Thyroid gland (tissue), 4 donors: ENCODE measurements around the gene AIP. TPM values are rescaled to one million over a fixed set of nuclear protein-coding genes. Genes with fewer than 3 reads are reported as not detected.

Experiments
- DNase-seq, 2 donors: peaks; one replicate each; pipeline ENCODE4 v3.0.0-alpha.2; 2019
- H3K27ac ChIP-seq, 3 donors: fragments of 200-600 bp; sonication (generic); 1 replicate in 2 of 3; 2 replicates in 1 of 3; pipeline ENCODE4 v1.5.1; 2016 to 2019; ENCODE audit warnings: mild to moderate bottlenecking in 1 of 3, moderate library complexity in 1 of 3
- H3K27me3 ChIP-seq: fragments of 200-600 bp; sonication (generic); one replicate; pipeline ENCODE4 v1.5.1; 2019
- H3K36me3 ChIP-seq, 2 donors: fragments of 200-600 bp; sonication (generic); one replicate each; pipeline ENCODE4 v1.5.1; 2016 to 2019
- H3K4me1 ChIP-seq, 2 donors: fragments of 200-600 bp; sonication (generic); one replicate each; pipeline ENCODE4 v1.5.1; 2017 to 2019
- H3K4me3 ChIP-seq, 3 donors: fragments of 200-600 bp; sonication (generic); replicated peaks in 1 of 3; 1 replicate in 2 of 3; 2 replicates in 1 of 3; pipeline ENCODE4 v1.5.1; 2016; ENCODE audit warnings: mild to moderate bottlenecking in 1 of 3
- H3K9me3 ChIP-seq: fragments of 200-600 bp; sonication (generic); one replicate; pipeline ENCODE4 v1.5.1; 2017
- POLR2A ChIP-seq, 2 donors: fragments of 450-650 bp; IDR thresholded peaks; one replicate each; pipeline ENCODE4 v1.6.1; 2017; ENCODE audit warnings: antibody characterized with exemption in 2 of 2, mild to moderate bottlenecking in 2 of 2, moderate library complexity in 1 of 2
- WGBS, 2 donors: methylation state at CpG; one replicate each; pipeline ENCODE4 v1.1.5; 2017; 5-methylcytosine and 5-hydroxymethylcytosine counted together
- intact Hi-C: fragments of 100-400 bp; cut with DNase I; formaldehyde crosslinking; loops from one replicate; pipeline ENCODE4 v1.15.1; 2023
- total RNA-seq, 4 donors: library from RNA; depleted of rRNA; stranded (reverse); fragments of >200 nt; gene quantifications; one replicate each; pipeline ENCODE4 v1.2.3, GENCODE V29; 2016
- TF ChIP-seq, protein P1 (sequence below), 6 experiments: fragments of 200-600 bp in 3 of 6; fragments of 450-650 bp in 3 of 6; sonication (generic) in 3 of 6; IDR thresholded peaks; one replicate each; pipeline ENCODE4 v1.5.1; 2016 to 2019; ENCODE audit warnings: antibody characterized with exemption in 6 of 6, mild to moderate bottlenecking in 2 of 6, inconsistent platforms in 1 of 6, moderate library complexity in 1 of 6

Gene AIP
- total RNA-seq, 4 donors from 2014 or later = 58.2 to 100 (median 83.2) TPM

DNA sequence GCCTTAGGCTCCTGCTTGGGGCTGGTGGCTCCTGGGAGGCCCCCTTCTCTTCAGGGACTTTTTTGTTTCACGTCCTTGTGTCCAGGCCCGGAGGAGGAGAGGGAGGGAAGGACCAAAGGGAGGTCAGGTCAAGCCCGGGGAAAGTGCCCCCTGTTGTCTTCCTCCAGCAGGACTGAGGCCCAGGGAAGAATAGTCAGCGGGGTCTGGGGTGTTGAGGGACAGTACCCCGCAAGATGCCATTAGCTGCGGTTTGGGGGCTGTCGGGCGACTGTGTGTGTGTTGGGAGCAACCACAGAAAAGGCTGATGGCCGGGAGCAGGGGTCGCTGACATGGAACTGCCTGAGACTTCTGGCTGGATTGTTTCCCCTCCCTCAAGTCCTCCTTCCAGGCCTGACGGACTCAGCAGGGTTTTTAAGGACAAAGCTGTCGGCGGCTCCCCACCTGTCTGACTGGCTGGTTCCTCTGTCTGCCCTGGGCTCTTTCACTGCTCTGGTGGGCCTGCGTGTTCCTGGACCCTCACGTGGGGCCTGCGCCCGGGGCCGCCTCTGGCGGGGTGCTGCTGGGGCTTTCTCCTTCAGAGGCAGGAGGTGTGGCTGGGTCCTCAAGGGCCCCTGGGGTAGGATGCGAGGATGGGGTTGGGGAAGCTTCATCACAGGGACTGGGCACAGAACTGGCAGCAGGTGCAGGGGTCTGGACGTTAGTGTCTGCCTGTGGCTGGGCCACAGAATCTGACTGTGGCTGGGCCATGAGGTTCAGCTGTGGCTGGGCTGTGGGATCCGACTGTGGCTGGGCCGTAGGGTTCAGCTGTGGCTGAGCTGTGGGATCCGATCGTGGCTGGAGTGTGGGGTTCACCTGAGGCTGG, 31.8 kb upstream of the AIP start:
- no peaks in the 10 kb centered on the region for H3K27me3 ChIP-seq
- 83% methylated on average over 19 to 24 of the region's 25 CpGs for WGBS, 2 donors
- intact Hi-C loops = no loop called here
- H3K9me3 ChIP-seq = no peaks in the 10 kb centered on the region
- no peak overlapping the region for H3K4me3 ChIP-seq
- no peaks in the 10 kb centered on the region for H3K4me1 ChIP-seq
- no peak overlapping the region for H3K27ac ChIP-seq
- H3K36me3 ChIP-seq = no peaks in the 10 kb centered on the region
- DNase-seq = no peak
- TF ChIP-seq, protein P1, sequence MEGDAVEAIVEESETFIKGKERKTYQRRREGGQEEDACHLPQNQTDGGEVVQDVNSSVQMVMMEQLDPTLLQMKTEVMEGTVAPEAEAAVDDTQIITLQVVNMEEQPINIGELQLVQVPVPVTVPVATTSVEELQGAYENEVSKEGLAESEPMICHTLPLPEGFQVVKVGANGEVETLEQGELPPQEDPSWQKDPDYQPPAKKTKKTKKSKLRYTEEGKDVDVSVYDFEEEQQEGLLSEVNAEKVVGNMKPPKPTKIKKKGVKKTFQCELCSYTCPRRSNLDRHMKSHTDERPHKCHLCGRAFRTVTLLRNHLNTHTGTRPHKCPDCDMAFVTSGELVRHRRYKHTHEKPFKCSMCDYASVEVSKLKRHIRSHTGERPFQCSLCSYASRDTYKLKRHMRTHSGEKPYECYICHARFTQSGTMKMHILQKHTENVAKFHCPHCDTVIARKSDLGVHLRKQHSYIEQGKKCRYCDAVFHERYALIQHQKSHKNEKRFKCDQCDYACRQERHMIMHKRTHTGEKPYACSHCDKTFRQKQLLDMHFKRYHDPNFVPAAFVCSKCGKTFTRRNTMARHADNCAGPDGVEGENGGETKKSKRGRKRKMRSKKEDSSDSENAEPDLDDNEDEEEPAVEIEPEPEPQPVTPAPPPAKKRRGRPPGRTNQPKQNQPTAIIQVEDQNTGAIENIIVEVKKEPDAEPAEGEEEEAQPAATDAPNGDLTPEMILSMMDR (IDR thresholded peaks at IDR 0.05) = no peak
- TF ChIP-seq POLR2A (IDR thresholded peaks at IDR 0.05) = no peak

DNA sequence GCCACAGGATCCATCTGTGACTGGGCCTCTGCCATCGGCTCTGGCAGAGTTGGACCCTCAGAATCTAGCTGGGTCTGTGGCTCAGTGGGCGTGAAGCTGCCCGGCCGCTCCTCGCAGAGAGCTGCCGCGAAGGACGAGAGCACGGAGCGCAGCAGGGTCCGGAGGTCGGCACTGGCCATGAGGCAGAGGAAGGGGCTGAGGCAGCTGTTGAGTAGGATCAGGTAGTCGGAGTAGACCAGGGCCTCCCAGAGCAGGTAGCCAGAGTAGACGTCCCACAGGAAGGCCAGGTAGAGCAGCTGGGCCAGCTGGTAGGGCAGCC, 31.2 kb upstream of the AIP start:
- 93 to 95% methylated on average over 14 of the region's 14 CpGs for WGBS, 2 donors
- intact Hi-C loops = no loop called here
- no peaks in the 10 kb centered on the region for H3K9me3 ChIP-seq
- DNase-seq = no peak
- H3K4me3 ChIP-seq = no peak overlapping the region
- H3K4me1 ChIP-seq = no peaks in the 10 kb centered on the region
- no peak for TF ChIP-seq POLR2A (IDR thresholded peaks at IDR 0.05)
- TF ChIP-seq, protein P1 (IDR thresholded peaks at IDR 0.05) = no peak
- no peaks in the 10 kb centered on the region for H3K27me3 ChIP-seq
- H3K27ac ChIP-seq = peak overlapping the region in 1 of 3 donors; percentile 36
- no peaks in the 10 kb centered on the region for H3K36me3 ChIP-seq

DNA sequence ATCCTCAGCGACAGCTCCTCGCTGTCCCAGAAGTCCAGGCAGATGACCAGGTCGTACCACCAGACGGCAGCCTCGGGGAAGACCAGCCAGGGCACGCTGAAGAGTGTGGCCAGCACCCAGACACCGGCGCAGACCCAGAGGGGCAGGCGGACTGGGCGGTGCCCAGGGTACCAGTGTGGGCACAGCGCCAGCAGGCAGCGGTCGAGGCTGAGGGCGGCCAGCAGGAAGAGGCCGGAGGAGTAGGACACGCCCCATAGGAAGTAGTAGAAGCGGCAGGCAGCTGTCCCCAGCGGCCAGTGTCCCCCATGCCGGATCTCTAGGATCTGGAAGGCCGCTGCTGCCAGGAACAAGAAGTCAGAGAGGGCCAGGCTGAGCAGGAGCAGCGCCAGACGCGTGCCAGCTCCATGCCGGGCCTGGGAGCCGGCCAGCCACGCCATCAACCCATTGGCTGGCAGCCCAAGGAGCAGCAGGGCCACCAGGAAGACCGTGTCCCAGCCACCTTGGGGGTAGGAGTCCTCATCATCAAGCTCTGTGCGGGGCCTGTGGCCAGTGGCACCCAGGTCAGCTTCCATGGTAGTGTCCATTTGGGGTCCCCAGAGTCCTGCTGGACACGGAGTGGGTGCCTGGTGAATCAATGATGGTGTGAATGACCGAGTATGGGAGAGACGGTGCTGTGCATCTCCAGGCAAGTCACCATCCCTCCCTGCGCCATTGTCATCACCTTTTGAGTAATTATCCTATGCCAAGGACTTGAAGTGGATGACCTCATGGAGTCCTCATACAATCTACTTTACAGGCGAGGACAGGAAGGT, 30.5 kb upstream of the AIP start, which contains the start of gene GPR152:
GPR152 (minus strand) TSS at position 589 of the 812 bp plus-strand sequence; CDS start at position 584, 5 bp downstream.
- DNase-seq = no peak
- peak within 1 kb of the TSS in 1 of 3 donors; percentile 36 for H3K27ac ChIP-seq
- H3K9me3 ChIP-seq = no peaks in the 10 kb centered on the region
- intact Hi-C loops = no loop called here
- TF ChIP-seq POLR2A (IDR thresholded peaks at IDR 0.05) = no peak
- TF ChIP-seq, protein P1 (IDR thresholded peaks at IDR 0.05) = no peak
- H3K4me1 ChIP-seq = no peaks in the 10 kb centered on the region
- no peaks in the 10 kb centered on the region for H3K27me3 ChIP-seq
- WGBS, 2 donors = 85 to 88% methylated on average over 12 to 14 of the region's 33 CpGs
- no peak within 1 kb of the TSS for H3K4me3 ChIP-seq
- no peaks in the 10 kb centered on the region for H3K36me3 ChIP-seq

DNA sequence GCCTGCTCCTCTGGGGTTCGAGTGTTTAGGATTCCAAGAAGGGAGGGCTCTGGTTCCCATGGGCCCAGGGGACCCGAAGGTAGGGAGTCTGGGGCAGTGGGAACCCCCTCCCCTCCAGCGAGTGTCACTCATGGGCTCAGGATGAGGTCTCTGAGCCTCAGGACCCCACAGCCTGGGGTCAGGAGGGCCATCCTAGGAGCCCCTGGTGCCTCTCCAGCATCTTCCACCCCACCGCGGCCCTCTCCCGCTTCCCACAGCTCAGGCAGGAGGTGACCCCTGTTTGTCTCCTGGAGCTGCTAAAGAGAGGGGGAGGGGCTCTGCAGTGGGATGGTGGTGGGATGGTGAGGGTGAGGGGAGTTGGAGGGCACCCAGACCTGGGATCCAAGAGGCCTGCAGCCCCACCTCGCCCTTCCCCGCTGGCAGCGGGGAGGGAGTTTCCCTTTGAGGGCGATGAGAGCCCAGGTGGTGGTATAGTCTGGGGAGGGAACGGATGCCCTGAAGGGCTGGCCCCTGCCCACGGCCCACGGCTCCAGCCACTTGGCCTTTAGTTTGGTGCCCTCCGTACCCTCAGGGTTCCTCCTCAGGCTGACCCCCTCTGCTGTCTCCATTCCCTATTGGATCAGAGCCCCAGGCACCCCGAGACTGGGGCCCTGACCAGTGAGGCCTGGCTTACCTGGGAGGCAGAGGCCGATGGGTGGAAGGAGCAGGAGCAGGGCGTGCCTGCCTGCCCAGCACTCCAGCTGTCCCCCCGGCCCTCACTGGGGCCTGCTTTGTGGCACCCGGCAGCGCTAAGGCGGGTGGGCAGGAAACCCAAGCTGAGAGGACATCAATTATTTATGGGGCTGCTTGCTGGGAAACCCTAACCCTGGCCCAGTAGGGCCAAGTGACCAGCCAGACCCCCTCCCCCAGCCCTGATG, 28.8 kb upstream of the AIP start:
- no peaks in the 10 kb centered on the region for H3K9me3 ChIP-seq
- H3K36me3 ChIP-seq = no peaks in the 10 kb centered on the region
- H3K4me3 ChIP-seq = no peak overlapping the region
- WGBS, 2 donors = 89 to 93% methylated on average over 10 to 13 of the region's 21 CpGs
- intact Hi-C loops = no loop called here
- no peaks in the 10 kb centered on the region for H3K27me3 ChIP-seq
- no peak overlapping the region for H3K27ac ChIP-seq
- DNase-seq = no peak
- TF ChIP-seq, protein P1 (IDR thresholded peaks at IDR 0.05) = no peak
- no peak for TF ChIP-seq POLR2A (IDR thresholded peaks at IDR 0.05)
- no peaks in the 10 kb centered on the region for H3K4me1 ChIP-seq
